Vagina (tissue), 2 donors: ENCODE results near the gene KCTD21. TPM values are rescaled to one million over a fixed set of nuclear protein-coding genes. Genes with fewer than 3 reads are reported as not detected.

ENCODE experiments used
- DNase-seq, 2 donors: peaks; one replicate each; pipeline ENCODE4 v3.0.0-alpha.2; 2017; ENCODE audit errors: extremely low spot score in 2 of 2
- H3K27ac ChIP-seq: fragments of 200-600 bp; sonication (generic); one replicate; pipeline ENCODE4 v1.5.1; 2019
- H3K27me3 ChIP-seq: fragments of 200-600 bp; sonication (generic); one replicate; pipeline ENCODE4 v1.5.1; 2019
- H3K36me3 ChIP-seq, 2 donors: fragments of 200-600 bp; sonication (generic); one replicate each; pipeline ENCODE4 v1.5.1; 2017 to 2019
- H3K4me1 ChIP-seq: fragments of 200-600 bp; sonication (generic); one replicate; pipeline ENCODE4 v1.5.1; 2019
- H3K4me3 ChIP-seq, 2 donors: fragments of 200-600 bp; sonication (generic); 1 replicate in 1 of 2; 2 replicates in 1 of 2; pipeline ENCODE4 v1.5.1; 2016 to 2019
- H3K9me3 ChIP-seq: fragments of 200-600 bp; sonication (generic); one replicate; pipeline ENCODE4 v1.5.1; 2019
- CTCF ChIP-seq, 3 experiments: fragments of 450-650 bp in 2 of 3; fragments of 200-600 bp in 1 of 3; sonication (generic) in 1 of 3; IDR thresholded peaks; one replicate each; pipeline ENCODE4 v1.5.1; 2017 to 2019; ENCODE audit warnings: antibody characterized with exemption in 3 of 3, mild to moderate bottlenecking in 2 of 3, moderate library complexity in 2 of 3
- POLR2A ChIP-seq, 2 donors: fragments of 450-650 bp; IDR thresholded peaks; one replicate each; pipeline ENCODE4 v1.6.1; 2017; ENCODE audit warnings: antibody characterized with exemption in 2 of 2, mild to moderate bottlenecking in 2 of 2, moderate library complexity in 2 of 2
- POLR2AphosphoS5 ChIP-seq, 2 donors: sonication (generic); formaldehyde crosslinking; IDR thresholded peaks; one replicate each; pipeline ENCODE4 v1.9.0; 2017; ENCODE audit warnings: antibody characterized with exemption in 2 of 2, mild to moderate bottlenecking in 2 of 2, low read depth in 1 of 2; ENCODE audit not compliant: insufficient read depth in 1 of 2
- intact Hi-C: fragments of 100-400 bp; cut with DNase I; formaldehyde crosslinking; loops from one replicate; pipeline ENCODE4 v1.15.1; 2023
- total RNA-seq: library from RNA; depleted of rRNA; stranded (reverse); fragments of >200 nt; gene quantifications from one replicate; pipeline ENCODE4 v1.2.3, GENCODE V29; 2016

The KCTD21 gene
- total RNA-seq, 1 donor from 2014 or later: 8.6 TPM

GRCh38 chr11:78203184-78203583 is 14.8 kb upstream of the KCTD21 start:
- intact Hi-C loops: no loop called here
- peaks cover 0 to 22% of the 10 kb centered on the region in 2 donors for H3K36me3 ChIP-seq
- no peak for DNase-seq
- no peaks in the 10 kb centered on the region for H3K27me3 ChIP-seq
- no peaks in the 10 kb centered on the region for H3K4me1 ChIP-seq
- H3K9me3 ChIP-seq: no peaks in the 10 kb centered on the region
- TF ChIP-seq POLR2A (IDR thresholded peaks at IDR 0.05): no peak
- no peak for TF ChIP-seq CTCF (IDR thresholded peaks at IDR 0.05)
- TF ChIP-seq POLR2AphosphoS5 (IDR thresholded peaks at IDR 0.05; ENCODE audit: insufficient read depth in 1 of 2, low read depth in 1 of 2): no peak
- no peak overlapping the region for H3K4me3 ChIP-seq
- H3K27ac ChIP-seq: no peak overlapping the region

- TF ChIP-seq POLR2AphosphoS5 (IDR thresholded peaks at IDR 0.05; ENCODE audit: insufficient read depth in 1 of 2, low read depth in 1 of 2) (no peak), POLR2A (IDR thresholded peaks at IDR 0.05) (no peak), CTCF (IDR thresholded peaks at IDR 0.05) (no peak)
- H3K27ac ChIP-seq: no peak overlapping the region
- H3K27me3 ChIP-seq: no peaks in the 10 kb centered on the region
- no peak for DNase-seq
- intact Hi-C loops: no loop called here
- no peaks in the 10 kb centered on the region for H3K4me1 ChIP-seq
- peaks cover 0 to 18% of the 10 kb centered on the region in 2 donors for H3K36me3 ChIP-seq
- H3K9me3 ChIP-seq: no peaks in the 10 kb centered on the region
- no peak overlapping the region for H3K4me3 ChIP-seq
Measured at GRCh38 chr11:78202733-78203167, 14.3 kb upstream of the KCTD21 start.

GRCh38 chr11:78201096-78201818 is 12.8 kb upstream of the KCTD21 start:
- Histone ChIP-seq H3K4me3 (no peak overlapping the region), H3K9me3 (no peaks in the 10 kb centered on the region), H3K36me3 (peaks cover 0 to 8% of the 10 kb centered on the region in 2 donors), H3K4me1 (peaks cover 5% of the 10 kb centered on the region), H3K27me3 (no peaks in the 10 kb centered on the region), H3K27ac (no peak overlapping the region)
- DNase-seq: no peak
- intact Hi-C loops: no loop called here
- TF ChIP-seq POLR2A (IDR thresholded peaks at IDR 0.05) (no peak), POLR2AphosphoS5 (IDR thresholded peaks at IDR 0.05; ENCODE audit: insufficient read depth in 1 of 2, low read depth in 1 of 2) (no peak), CTCF (IDR thresholded peaks at IDR 0.05) (no peak)

GRCh38 chr11:78200553-78200952 is 12.1 kb upstream of the KCTD21 start:
- Histone ChIP-seq H3K27me3 (no peaks in the 10 kb centered on the region), H3K4me3 (no peak overlapping the region), H3K4me1 (peaks cover 8% of the 10 kb centered on the region), H3K36me3 (peaks cover 0 to 3% of the 10 kb centered on the region in 2 donors), H3K27ac (no peak overlapping the region), H3K9me3 (no peaks in the 10 kb centered on the region)
- no peak for DNase-seq
- intact Hi-C loops: no loop called here
- no peak for TF ChIP-seq CTCF (IDR thresholded peaks at IDR 0.05)
- no peak for TF ChIP-seq POLR2AphosphoS5 (IDR thresholded peaks at IDR 0.05; ENCODE audit: insufficient read depth in 1 of 2, low read depth in 1 of 2)
- no peak for TF ChIP-seq POLR2A (IDR thresholded peaks at IDR 0.05)

- peaks cover 13% of the 10 kb centered on the region for H3K4me1 ChIP-seq
- no peak overlapping the region for H3K27ac ChIP-seq
- DNase-seq: no peak
- H3K9me3 ChIP-seq: no peaks in the 10 kb centered on the region
- H3K4me3 ChIP-seq: no peak overlapping the region
- intact Hi-C loops: no loop called here
- no peaks in the 10 kb centered on the region for H3K36me3 ChIP-seq
- TF ChIP-seq POLR2A (IDR thresholded peaks at IDR 0.05) (no peak), POLR2AphosphoS5 (IDR thresholded peaks at IDR 0.05; ENCODE audit: insufficient read depth in 1 of 2, low read depth in 1 of 2) (no peak), CTCF (IDR thresholded peaks at IDR 0.05) (no peak)
- no peaks in the 10 kb centered on the region for H3K27me3 ChIP-seq
Measured at GRCh38 chr11:78200061-78200460, 11.6 kb upstream of the KCTD21 start.
